Naive thymus-derived CD4-positive, alpha-beta T cell (primary cell): ENCODE measurements around the gene ACOX3. TPM values are rescaled to one million over a fixed set of nuclear protein-coding genes. Genes with fewer than 3 reads are reported as not detected.

ENCODE experiments used
- ATAC-seq: fragments of 150-1000 bp; cut with Tn5 transposase; 2 replicates; pipeline ENCODE4 v1.10.0; 2021; ENCODE audit warnings: mild to moderate bottlenecking, moderate library complexity
- CTCF ChIA-PET: fragments of 350-600 bp; sonication (Branson Sonifier 250); formaldehyde crosslinking; loops from one replicate; lab custom pipeline; 2021; ENCODE audit warnings: antibody characterized with exemption; lab: Charles Lee
- POLR2A ChIA-PET: fragments of 350-600 bp; sonication (Branson Sonifier 250); formaldehyde crosslinking; loops from one replicate; lab custom pipeline; 2021; ENCODE audit warnings: antibody characterized with exemption, inconsistent platforms; lab: Charles Lee
- DNase-seq, 9 donors: peaks; one replicate each; pipeline versions ENCODE4 v3.0.0 to v3.0.0-alpha.2; 2020 to 2022; ENCODE audit warnings: mixed read lengths in 1 of 9
- H3K27ac ChIP-seq: one replicate; pipeline ENCODE4 v1.7.0; 2013; ENCODE audit warnings: mild to moderate bottlenecking, low read depth, low read length, moderate library complexity
- H3K27me3 ChIP-seq, 2 donors: one replicate each; pipeline ENCODE4 v1.7.0; 2013; ENCODE audit warnings: low read length in 2 of 2, mild to moderate bottlenecking in 2 of 2, moderate library complexity in 2 of 2; ENCODE audit not compliant: control insufficient read depth in 2 of 2, insufficient read depth in 2 of 2
- H3K36me3 ChIP-seq, 3 experiments: 1 replicate in 2 of 3; 2 replicates in 1 of 3; pipeline ENCODE4 v1.7.0; 2013; ENCODE audit warnings: low read length in 3 of 3, mild to moderate bottlenecking in 3 of 3, moderate library complexity in 1 of 3; ENCODE audit not compliant: insufficient read depth in 3 of 3, control insufficient read depth in 2 of 3
- H3K4me1 ChIP-seq, 2 donors: one replicate each; pipeline ENCODE4 v1.7.0; 2013; ENCODE audit warnings: low read length in 2 of 2, mild to moderate bottlenecking in 2 of 2, moderate library complexity in 1 of 2; ENCODE audit not compliant: control insufficient read depth in 2 of 2, insufficient read depth in 2 of 2
- H3K4me3 ChIP-seq: 2 replicates; pipeline ENCODE4 v1.7.0; 2013; ENCODE audit warnings: mild to moderate bottlenecking, low read length
- H3K9me3 ChIP-seq, 3 experiments: 1 replicate in 2 of 3; 2 replicates in 1 of 3; pipeline ENCODE4 v1.7.0; 2013; ENCODE audit warnings: low read length in 3 of 3; ENCODE audit not compliant: control insufficient read depth in 2 of 3
- H3K27ac Mint-ChIP-seq, 9 donors: one replicate each; pipeline ENCODE4 v1.8.0; 2020 to 2022; ENCODE audit warnings: mixed read lengths in 9 of 9, mild to moderate bottlenecking in 8 of 9, moderate library complexity in 5 of 9, inconsistent platforms in 2 of 9
- H3K27me3 Mint-ChIP-seq, 5 donors: one replicate each; pipeline ENCODE4 v1.8.0; 2021 to 2022; ENCODE audit warnings: mixed read lengths in 5 of 5, mild to moderate bottlenecking in 1 of 5
- H3K36me3 Mint-ChIP-seq, 5 donors: one replicate each; pipeline ENCODE4 v1.8.0; 2020 to 2022; ENCODE audit warnings: mixed read lengths in 5 of 5, mild to moderate bottlenecking in 3 of 5, inconsistent platforms in 1 of 5
- H3K4me1 Mint-ChIP-seq, 7 donors: one replicate each; pipeline ENCODE4 v1.8.0; 2020 to 2022; ENCODE audit warnings: mixed read lengths in 7 of 7, mild to moderate bottlenecking in 3 of 7, inconsistent platforms in 1 of 7
- H3K4me3 Mint-ChIP-seq, 10 donors: one replicate each; pipeline ENCODE4 v1.8.0; 2020 to 2022; ENCODE audit warnings: mild to moderate bottlenecking in 10 of 10, mixed read lengths in 10 of 10, moderate library complexity in 6 of 10, inconsistent platforms in 2 of 10
- H3K9me3 Mint-ChIP-seq, 11 donors: one replicate each; pipeline ENCODE4 v1.8.0; 2020 to 2022; ENCODE audit warnings: mixed read lengths in 11 of 11, mild to moderate bottlenecking in 4 of 11, inconsistent platforms in 1 of 11, moderate library complexity in 1 of 11
- intact Hi-C, 2 donors: fragments of 100-400 bp; cut with micrococcal nuclease; formaldehyde crosslinking; loops; one replicate each; pipeline ENCODE4 v1.15.1; 2023
- polyA plus RNA-seq, 2 donors: library from polyadenylated mRNA; unstranded; fragments of 300-500 nt; fragmentation: Illumina TruSeq; gene quantifications; one replicate each; pipeline ENCODE4 v1.2.3, GENCODE V29; 2021
- total RNA-seq, 6 experiments: library from RNA in 5 of 6; stranded (reverse) in 5 of 6; gene quantifications; 1 replicate in 5 of 6; 2 replicates in 1 of 6; pipeline ENCODE4 v1.2.3 and lab custom pipeline; 2021 to 2026

The ACOX3 gene
- total and polyA plus RNA-seq, 7 experiments from 2014 or later: 10.9 to 20.5 (median 16.1) TPM

DNA sequence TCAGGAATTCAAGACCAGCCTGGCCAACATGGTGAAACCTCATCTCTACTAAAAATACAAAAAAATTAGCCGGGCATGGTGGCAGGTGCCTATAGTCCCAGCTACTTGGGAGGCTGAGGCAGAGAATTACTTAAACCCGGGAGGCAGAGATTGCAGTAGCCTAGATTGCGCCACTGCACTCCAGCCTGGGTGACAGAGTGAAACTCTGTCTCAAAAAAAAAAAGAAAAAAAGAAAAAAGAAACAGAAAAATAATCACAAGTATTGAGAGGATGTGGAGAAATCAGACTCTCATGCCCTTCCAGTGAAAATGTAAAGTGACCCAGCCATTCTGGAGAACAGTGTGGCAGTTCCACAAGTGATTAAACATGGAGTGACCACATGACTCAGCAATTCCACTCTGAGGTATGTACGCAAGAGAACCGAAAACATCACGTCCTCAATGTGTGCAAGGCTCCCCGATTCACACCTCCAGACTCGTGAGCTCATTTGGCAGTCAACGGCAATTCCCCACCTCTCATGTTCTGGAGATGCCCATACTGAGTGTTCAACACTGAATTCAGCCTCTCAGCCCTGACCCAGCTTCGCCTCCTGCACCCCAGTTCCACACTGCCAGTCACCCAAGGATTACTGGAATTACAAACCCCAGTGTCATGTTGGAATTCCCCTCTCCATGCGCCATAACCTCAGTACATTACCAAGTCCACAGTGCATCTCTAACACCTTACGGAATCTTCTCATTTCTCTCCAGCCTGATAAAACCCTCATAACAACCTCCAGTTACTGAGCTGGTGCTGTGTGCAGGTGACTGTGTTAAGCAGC lies 21.1 kb downstream of the ACOX3 start:
- Mint-ChIP-seq H3K9me3 (no peaks in the 10 kb centered on the region), H3K27me3 (no peaks in the 10 kb centered on the region), H3K36me3 (peaks cover under 1 to 38% (median 11%) of the 10 kb centered on the region in 5 donors), H3K4me1 (peaks cover 11 to 27% (median 15%) of the 10 kb centered on the region in 7 donors), H3K4me3 (no peak overlapping the region), H3K27ac (peak overlapping the region in 1 of 9 donors; percentile 60)
- ChIA-PET CTCF (no interaction called here), POLR2A (no interaction called here)
- no peak overlapping the region for H3K4me3 ChIP-seq
- DNase-seq (peak in 1 of 9 donors; percentile 53), ATAC-seq (peak; percentile 75)
- no peaks in the 10 kb centered on the region for H3K9me3 ChIP-seq
- H3K36me3 ChIP-seq: peaks cover 2 to 27% (median 3%) of the 10 kb centered on the region in 3 experiments
- H3K27me3 ChIP-seq: no peaks in the 10 kb centered on the region
- H3K27ac ChIP-seq: no peak overlapping the region
- intact Hi-C loops: loop anchor here in 1 of 2 donors (10.0 kb wide), 1 partner anchor 1275 kb away; no protein-coding TSS in a partner anchor
- H3K4me1 ChIP-seq: no peaks in the 10 kb centered on the region

DNA sequence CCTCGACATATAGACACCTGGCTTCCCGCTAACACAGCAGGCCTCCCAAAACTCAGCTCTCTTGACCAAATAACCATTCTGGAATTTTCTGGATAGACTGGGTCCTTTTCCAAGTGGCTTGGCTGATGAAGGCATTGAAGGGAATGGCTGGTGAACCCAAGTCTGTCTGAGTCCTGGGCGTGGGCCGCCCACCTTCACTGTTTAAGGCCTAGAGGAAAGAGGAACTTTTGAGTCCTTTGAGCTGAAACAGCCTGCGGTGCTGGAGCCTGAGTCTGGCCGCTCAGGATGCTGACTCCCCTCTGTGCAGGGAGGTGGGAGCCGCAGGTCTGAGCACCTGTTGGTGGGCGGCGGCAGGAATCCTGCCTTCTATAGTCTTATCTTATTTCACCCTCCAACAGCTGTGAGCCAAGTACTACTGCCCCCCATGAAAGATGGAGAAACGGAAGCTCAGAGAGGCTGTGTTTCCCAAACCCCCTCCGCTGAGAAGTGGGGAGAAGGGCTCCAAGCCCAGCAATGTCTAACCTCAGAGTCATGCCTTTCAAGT lies 23.4 kb downstream of the ACOX3 start:
- Histone ChIP-seq H3K4me1 (no peaks in the 10 kb centered on the region), H3K36me3 (peaks cover 4 to 44% (median 9%) of the 10 kb centered on the region in 3 experiments), H3K9me3 (no peaks in the 10 kb centered on the region), H3K27me3 (no peaks in the 10 kb centered on the region), H3K4me3 (no peak overlapping the region), H3K27ac (no peak overlapping the region)
- no peaks in the 10 kb centered on the region for H3K27me3 Mint-ChIP-seq
- ChIA-PET POLR2A (no interaction called here), CTCF (no interaction called here)
- H3K4me3 Mint-ChIP-seq: no peak overlapping the region
- H3K36me3 Mint-ChIP-seq: peaks cover 7 to 51% (median 11%) of the 10 kb centered on the region in 5 donors
- ATAC-seq (no peak), DNase-seq (no peak)
- H3K9me3 Mint-ChIP-seq: no peaks in the 10 kb centered on the region
- H3K4me1 Mint-ChIP-seq: peaks cover 11 to 21% (median 16%) of the 10 kb centered on the region in 7 donors
- intact Hi-C loops: no loop called here
- H3K27ac Mint-ChIP-seq: no peak overlapping the region

DNA sequence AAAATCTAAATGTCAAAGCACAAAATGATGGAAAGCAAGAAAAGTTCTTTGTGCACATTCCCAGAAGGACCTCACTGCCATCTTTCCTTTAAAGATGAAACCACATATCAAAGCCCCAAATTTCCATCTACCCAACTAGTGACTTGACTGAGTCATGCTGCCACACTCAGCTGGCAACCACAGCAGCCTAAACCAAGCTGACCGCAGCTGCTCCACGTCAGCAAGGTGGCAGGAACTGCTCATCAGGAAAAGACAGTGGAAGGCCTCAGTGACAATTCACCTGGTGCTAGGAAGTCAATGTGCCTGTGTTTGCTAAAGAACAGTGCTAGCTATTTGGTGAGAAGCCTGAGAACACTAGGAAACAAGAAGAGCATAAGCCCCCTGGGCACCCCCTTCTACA lies 26.1 kb downstream of the ACOX3 start:
- Histone ChIP-seq H3K27me3 (no peaks in the 10 kb centered on the region), H3K9me3 (no peaks in the 10 kb centered on the region), H3K4me1 (peaks cover 0 to 8% of the 10 kb centered on the region in 2 donors), H3K4me3 (no peak overlapping the region), H3K36me3 (peaks cover 4 to 61% (median 9%) of the 10 kb centered on the region in 3 experiments), H3K27ac (no peak overlapping the region)
- Mint-ChIP-seq H3K27ac (peak overlapping the region in 1 of 9 donors; percentile 50), H3K36me3 (peaks cover 11 to 43% (median 13%) of the 10 kb centered on the region in 5 donors), H3K27me3 (no peaks in the 10 kb centered on the region), H3K9me3 (no peaks in the 10 kb centered on the region), H3K4me3 (no peak overlapping the region), H3K4me1 (peaks cover 0 to 15% (median 10%) of the 10 kb centered on the region in 7 donors)
- intact Hi-C loops: no loop called here
- ChIA-PET POLR2A (no interaction called here), CTCF (no interaction called here)
- no peak for ATAC-seq
- DNase-seq: no peak

GRCh38 chr4:8412288-8412687 lies 28.2 kb downstream of the ACOX3 start:
- H3K9me3 Mint-ChIP-seq: no peaks in the 10 kb centered on the region
- peaks cover 0 to 19% (median 6%) of the 10 kb centered on the region in 7 donors for H3K4me1 Mint-ChIP-seq
- no peaks in the 10 kb centered on the region for H3K27me3 ChIP-seq
- intact Hi-C loops: no loop called here
- CTCF ChIA-PET: interaction anchor here (0.7 kb wide), 1 partner anchor 306 kb away, joined by 3 read pairs; no protein-coding TSS in a partner anchor
- H3K36me3 Mint-ChIP-seq: peaks cover 11 to 48% (median 16%) of the 10 kb centered on the region in 5 donors
- ATAC-seq: no peak
- peaks cover 4 to 72% (median 9%) of the 10 kb centered on the region in 3 experiments for H3K36me3 ChIP-seq
- no peak overlapping the region for H3K27ac Mint-ChIP-seq
- no peak overlapping the region for H3K4me3 Mint-ChIP-seq
- peaks cover 0 to 8% of the 10 kb centered on the region in 2 donors for H3K4me1 ChIP-seq
- no peaks in the 10 kb centered on the region for H3K9me3 ChIP-seq
- H3K27ac ChIP-seq: no peak overlapping the region
- POLR2A ChIA-PET: no interaction called here
- H3K4me3 ChIP-seq: no peak overlapping the region
- DNase-seq: no peak
- H3K27me3 Mint-ChIP-seq: no peaks in the 10 kb centered on the region

GRCh38 chr4:8411351-8412180 lies 29.0 kb downstream of the ACOX3 start:
- H3K9me3 Mint-ChIP-seq: no peaks in the 10 kb centered on the region
- no peak for DNase-seq
- intact Hi-C loops: no loop called here
- no peaks in the 10 kb centered on the region for H3K27me3 ChIP-seq
- ChIA-PET CTCF (no interaction called here), POLR2A (no interaction called here)
- H3K27ac ChIP-seq: no peak overlapping the region
- H3K4me3 ChIP-seq: no peak overlapping the region
- H3K27ac Mint-ChIP-seq: no peak overlapping the region
- H3K36me3 Mint-ChIP-seq: peaks cover 13 to 49% (median 16%) of the 10 kb centered on the region in 5 donors
- H3K4me1 ChIP-seq: peaks cover 0 to 8% of the 10 kb centered on the region in 2 donors
- H3K4me3 Mint-ChIP-seq: no peak overlapping the region
- H3K4me1 Mint-ChIP-seq: peaks cover 0 to 19% (median 6%) of the 10 kb centered on the region in 7 donors
- peaks cover 4 to 66% (median 9%) of the 10 kb centered on the region in 3 experiments for H3K36me3 ChIP-seq
- H3K9me3 ChIP-seq: no peaks in the 10 kb centered on the region
- no peaks in the 10 kb centered on the region for H3K27me3 Mint-ChIP-seq
- no peak for ATAC-seq

GRCh38 chr4:8410641-8411271 lies 29.8 kb downstream of the ACOX3 start:
- H3K9me3 Mint-ChIP-seq: no peaks in the 10 kb centered on the region
- ChIA-PET POLR2A (no interaction called here), CTCF (no interaction called here)
- no peak for DNase-seq
- Histone ChIP-seq H3K4me1 (peaks cover 0 to 8% of the 10 kb centered on the region in 2 donors), H3K27ac (no peak overlapping the region), H3K9me3 (no peaks in the 10 kb centered on the region), H3K27me3 (no peaks in the 10 kb centered on the region), H3K36me3 (peaks cover 4 to 65% (median 9%) of the 10 kb centered on the region in 3 experiments), H3K4me3 (no peak overlapping the region)
- peaks cover 0 to 19% (median 6%) of the 10 kb centered on the region in 7 donors for H3K4me1 Mint-ChIP-seq
- ATAC-seq: no peak
- no peak overlapping the region for H3K4me3 Mint-ChIP-seq
- peak overlapping the region in 1 of 9 donors; percentile 36 for H3K27ac Mint-ChIP-seq
- H3K36me3 Mint-ChIP-seq: peaks cover 15 to 50% (median 17%) of the 10 kb centered on the region in 5 donors
- H3K27me3 Mint-ChIP-seq: no peaks in the 10 kb centered on the region
- intact Hi-C loops: no loop called here
